ENCODE results near the gene KTN1.

The KTN1 gene

GRCh38 chr14:55724736-55725135, 144.7 kb downstream of the KTN1 start:
- DNase-seq (ENCODE audit: low spot score), result no peak
- no peak for TF ChIP-seq CTCF (IDR thresholded peaks at IDR 0.05; ENCODE audit: borderline replicate concordance, control extremely low read depth, extremely low read depth, insufficient read depth, missing control alignments)
- in situ Hi-C loops (cut with MboI; ENCODE audit: low sequenced_read_pairs, unreplicated experiment), result loop anchor here (25.0 kb wide), 1 partner anchor 287 kb away; the partner anchor contains the start of gene TBPL2

DNA sequence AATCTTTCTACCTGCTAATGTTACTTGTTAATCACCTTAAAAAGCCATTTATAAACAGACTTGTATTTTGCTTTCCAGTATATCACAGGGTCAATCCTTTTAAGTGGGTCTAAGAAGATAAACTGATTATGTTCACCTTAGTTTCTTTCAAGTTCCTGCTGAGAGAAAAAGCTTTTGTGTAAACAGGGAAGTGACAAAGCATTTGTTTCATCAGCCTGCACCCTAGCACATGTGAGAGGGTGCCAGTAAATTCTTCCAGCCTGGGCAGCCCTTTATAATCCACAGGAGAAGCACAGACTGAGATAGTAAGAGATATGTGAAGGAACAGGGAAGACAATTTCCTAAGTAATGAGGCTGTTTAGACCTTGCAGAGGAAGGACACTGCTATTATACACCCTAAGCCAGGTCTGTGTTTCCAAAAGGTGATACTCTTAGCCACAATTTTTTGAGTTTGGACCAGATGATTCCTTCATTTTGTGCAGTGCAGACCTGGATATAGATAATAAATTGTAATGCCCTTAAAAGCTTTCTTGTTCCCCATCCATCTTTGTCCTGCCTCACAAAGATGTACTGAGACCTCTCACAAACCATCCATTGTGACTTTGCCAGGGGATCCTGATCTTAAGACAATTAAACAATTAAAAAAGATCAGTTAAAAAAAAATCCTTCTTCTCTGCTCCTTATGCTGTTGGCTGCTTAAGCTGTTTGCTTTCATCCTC, 150.7 kb downstream of the KTN1 start:
- no peak for DNase-seq (ENCODE audit: low spot score)
- in situ Hi-C loops (cut with MboI; ENCODE audit: low sequenced_read_pairs, unreplicated experiment), result no loop called here
- no peak for TF ChIP-seq CTCF (IDR thresholded peaks at IDR 0.05; ENCODE audit: borderline replicate concordance, control extremely low read depth, extremely low read depth, insufficient read depth, missing control alignments)

DNA sequence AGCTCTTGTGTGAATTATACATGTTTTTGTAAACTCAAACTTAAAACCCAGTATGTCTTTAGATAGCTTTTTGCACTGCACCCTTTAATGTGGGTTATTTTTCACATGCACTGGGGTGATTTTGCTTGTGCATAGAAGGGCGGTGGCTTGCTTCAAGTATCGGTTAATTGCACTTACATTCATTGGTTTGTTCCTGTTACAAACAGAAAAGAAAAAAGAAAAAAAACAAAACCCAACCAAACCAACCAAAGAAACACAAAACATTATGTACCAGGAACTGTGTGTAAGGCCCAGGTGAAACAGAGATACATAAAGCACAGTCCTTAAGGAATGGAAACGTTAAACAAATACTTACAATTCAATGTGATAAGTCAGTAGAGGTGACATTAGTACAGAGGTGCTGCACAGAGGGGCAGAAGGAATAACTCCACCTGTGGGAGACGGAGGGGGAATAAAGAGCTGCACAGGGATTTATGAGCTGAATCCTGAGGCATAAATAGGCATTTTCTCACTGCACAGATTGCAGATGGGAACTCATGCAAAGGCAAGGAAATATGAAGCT, 151.4 kb downstream of the KTN1 start:
- in situ Hi-C loops (cut with MboI; ENCODE audit: low sequenced_read_pairs, unreplicated experiment), result no loop called here
- no peak for TF ChIP-seq CTCF (IDR thresholded peaks at IDR 0.05; ENCODE audit: borderline replicate concordance, control extremely low read depth, extremely low read depth, insufficient read depth, missing control alignments)
- DNase-seq (ENCODE audit: low spot score), result no peak

- peak; percentile 15 for TF ChIP-seq CTCF (IDR thresholded peaks at IDR 0.05; ENCODE audit: borderline replicate concordance, control extremely low read depth, extremely low read depth, insufficient read depth, missing control alignments)
- DNase-seq (ENCODE audit: low spot score), result no peak
- in situ Hi-C loops (cut with MboI; ENCODE audit: low sequenced_read_pairs, unreplicated experiment), result no loop called here
Measured at GRCh38 chr14:55731881-55732498, 152.0 kb downstream of the KTN1 start.

GRCh38 chr14:55733599-55733998, 153.6 kb downstream of the KTN1 start:
- in situ Hi-C loops (cut with MboI; ENCODE audit: low sequenced_read_pairs, unreplicated experiment), result no loop called here
- DNase-seq (ENCODE audit: low spot score), result no peak
- no peak for TF ChIP-seq CTCF (IDR thresholded peaks at IDR 0.05; ENCODE audit: borderline replicate concordance, control extremely low read depth, extremely low read depth, insufficient read depth, missing control alignments)
